ENCODE data around the gene PTGIS.

PTGIS gene

GRCh38 chr20:49521356-49521755 is 46.6 kb downstream of the PTGIS start:
- no peak for DNase-seq

- no peak for DNase-seq
Observed at GRCh38 chr20:49519777-49520359, 48.1 kb downstream of the PTGIS start.

GRCh38 chr20:49519212-49519712 is 48.7 kb downstream of the PTGIS start:
- DNase-seq: no peak

- DNase-seq: no peak
Observed at GRCh38 chr20:49518576-49518975, 49.4 kb downstream of the PTGIS start.

GRCh38 chr20:49517805-49518100 is 50.2 kb downstream of the PTGIS start:
- DNase-seq: no peak

GRCh38 chr20:49516916-49517804 is 50.8 kb downstream of the PTGIS start:
- no peak for DNase-seq

- no peak for DNase-seq
Observed at GRCh38 chr20:49515586-49515985, 52.4 kb downstream of the PTGIS start.

GRCh38 chr20:49513517-49513916 is 54.4 kb downstream of the PTGIS start:
- DNase-seq: no peak

GRCh38 chr20:49513009-49513408 is 54.9 kb downstream of the PTGIS start:
- DNase-seq: no peak

GRCh38 chr20:49511788-49512525 is 56.0 kb downstream of the PTGIS start:
- DNase-seq: no peak

- DNase-seq: no peak
Observed at GRCh38 chr20:49510562-49511122, 57.3 kb downstream of the PTGIS start.

- no peak for DNase-seq
Observed at GRCh38 chr20:49508435-49509199, 59.3 kb downstream of the PTGIS start.

GRCh38 chr20:49507741-49508434 is 60.0 kb downstream of the PTGIS start:
- DNase-seq: no peak

GRCh38 chr20:49505518-49505917 is 62.4 kb downstream of the PTGIS start:
- DNase-seq: no peak

GRCh38 chr20:49503176-49503575 is 64.8 kb downstream of the PTGIS start:
- DNase-seq: no peak

GRCh38 chr20:49501917-49502316 is 66.0 kb downstream of the PTGIS start:
- no peak for DNase-seq

GRCh38 chr20:49497398-49497669 is 70.6 kb downstream of the PTGIS start:
- no peak for DNase-seq

GRCh38 chr20:49496553-49497397 is 71.2 kb downstream of the PTGIS start:
- DNase-seq: no peak

- no peak for DNase-seq
Observed at GRCh38 chr20:49496043-49496442, 71.9 kb downstream of the PTGIS start.

- no peak for DNase-seq
Observed at GRCh38 chr20:49490689-49491088, 77.2 kb downstream of the PTGIS start.

GRCh38 chr20:49489688-49490087 is 78.2 kb downstream of the PTGIS start:
- DNase-seq: no peak

Measured in activated CD4-positive, CD25-positive, alpha-beta regulatory T cell (primary cell).